GM18499 (cell line): ENCODE data around the gene TMEM208.

Source experiments
- ATAC-seq: cut with Tn5 transposase; IDR thresholded peaks from one replicate; pipeline ENCODE4 v1.9.1; 2021; ENCODE audit warnings: moderate number of reproducible peaks; ENCODE audit not compliant: insufficient read depth, unreplicated experiment

TMEM208 gene

GRCh38 chr16:67270931-67271338 lies 44.0 kb downstream of the TMEM208 start:
- ATAC-seq, result no peak

GRCh38 chr16:67271446-67271845 lies 44.5 kb downstream of the TMEM208 start:
- no peak for ATAC-seq

- ATAC-seq, result no peak
Observed at GRCh38 chr16:67275321-67275720, 48.4 kb downstream of the TMEM208 start.

- no peak for ATAC-seq
Observed at GRCh38 chr16:67277294-67277998, 50.5 kb downstream of the TMEM208 start.

GRCh38 chr16:67277999-67278772 lies 51.3 kb downstream of the TMEM208 start:
- ATAC-seq, result no peak
